ENCODE data around the gene OR11A1. TPM values are rescaled to one million over a fixed set of nuclear protein-coding genes. Genes with fewer than 3 reads are reported as not detected.

Gene OR11A1
- total RNA-seq, 2 experiments from 2014 or later = not detected

DNA sequence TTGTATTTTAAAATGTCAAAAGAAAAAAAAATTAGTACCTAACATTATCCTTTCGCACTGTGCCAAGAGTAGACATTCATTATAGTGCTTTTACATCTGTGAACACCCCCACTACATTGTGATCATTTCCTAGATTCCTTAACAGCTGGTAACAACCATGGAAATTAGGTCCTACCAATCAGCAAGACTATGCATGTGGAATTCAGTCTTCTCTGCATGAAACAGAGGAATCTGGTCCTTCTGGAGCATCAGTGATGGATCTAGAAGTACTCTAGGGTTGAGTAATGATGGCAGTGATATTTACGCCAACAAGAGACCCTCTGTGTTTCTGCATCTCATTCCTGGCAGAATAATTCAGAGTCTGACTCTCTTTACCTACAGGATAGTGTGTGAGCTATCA, 32.7 kb downstream of the OR11A1 start:
- Mint-ChIP-seq H3K27ac (no peak overlapping the region), H3K4me3 (no peak overlapping the region), H3K4me1 (no peaks in the 10 kb centered on the region), H3K36me3 (ENCODE audit: low read depth) (no peaks in the 10 kb centered on the region), H3K9me3 (no peaks in the 10 kb centered on the region), H3K27me3 (peaks cover 24% of the 10 kb centered on the region)
- CTCF ChIA-PET = no interaction called here
- no peak for DNase-seq
- POLR2A ChIA-PET = no interaction called here

DNA sequence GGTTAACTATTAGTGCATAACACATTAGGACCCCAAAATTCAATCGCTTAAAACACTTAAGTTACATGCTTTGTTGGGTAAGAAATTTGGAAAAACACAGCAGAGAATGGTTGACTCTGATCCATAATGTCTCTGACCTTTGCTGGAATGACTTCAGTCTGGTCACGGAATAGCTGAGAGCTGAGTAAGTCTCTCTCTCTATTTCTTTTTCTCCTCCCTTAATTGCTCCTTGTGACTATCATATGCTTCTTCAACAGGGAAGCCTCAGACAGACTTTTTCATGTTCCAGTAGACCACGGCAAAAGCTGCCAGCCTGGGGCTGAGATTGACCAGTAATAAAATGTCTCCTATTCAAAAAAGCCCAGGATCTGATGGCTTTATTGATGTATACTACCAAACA, 37.4 kb downstream of the OR11A1 start:
- CTCF ChIA-PET = no interaction called here

DNA sequence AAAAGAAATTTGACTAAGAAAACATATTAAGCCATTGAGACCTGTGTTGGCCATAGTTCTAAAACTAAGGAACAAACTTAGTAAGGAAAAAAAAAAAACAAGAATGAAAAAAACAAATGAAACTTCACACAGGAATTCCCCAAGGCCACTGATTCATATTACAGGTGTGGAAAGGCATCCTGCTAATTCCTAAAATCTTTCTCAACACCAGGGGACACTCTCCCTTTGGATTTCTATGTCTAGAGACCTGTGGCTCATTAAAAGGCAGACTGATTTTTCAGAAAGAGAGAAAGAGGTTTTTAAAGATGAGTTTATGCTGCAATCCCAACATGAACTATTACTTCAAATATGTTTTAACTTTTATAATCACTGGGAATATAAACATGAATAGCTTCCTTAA, 42.3 kb downstream of the OR11A1 start, which contains the start of gene OR12D1:
TSS of gene OR12D1 (plus strand) at position 341 of the 400 bp plus-strand sequence.
- POLR2A ChIA-PET = no interaction called here
- H3K4me1 Mint-ChIP-seq = no peaks in the 10 kb centered on the region
- H3K27me3 Mint-ChIP-seq = peaks cover 43% of the 10 kb centered on the region
- no peak within 1 kb of the TSS for H3K4me3 Mint-ChIP-seq
- no peak within 1 kb of the TSS for H3K27ac Mint-ChIP-seq
- CTCF ChIA-PET = no interaction called here
- no peaks in the 10 kb centered on the region for H3K36me3 Mint-ChIP-seq (ENCODE audit: low read depth)
- H3K9me3 Mint-ChIP-seq = peaks cover 5% of the 10 kb centered on the region
- DNase-seq = no peak

More for the DNA sequence above, 37.4 kb downstream of the OR11A1 start:
- POLR2A ChIA-PET = no interaction called here
- Mint-ChIP-seq H3K9me3 (no peaks in the 10 kb centered on the region), H3K36me3 (ENCODE audit: low read depth) (no peaks in the 10 kb centered on the region), H3K4me3 (no peak overlapping the region), H3K27ac (no peak overlapping the region), H3K27me3 (peaks cover 34% of the 10 kb centered on the region), H3K4me1 (no peaks in the 10 kb centered on the region)
- DNase-seq = no peak

DNA sequence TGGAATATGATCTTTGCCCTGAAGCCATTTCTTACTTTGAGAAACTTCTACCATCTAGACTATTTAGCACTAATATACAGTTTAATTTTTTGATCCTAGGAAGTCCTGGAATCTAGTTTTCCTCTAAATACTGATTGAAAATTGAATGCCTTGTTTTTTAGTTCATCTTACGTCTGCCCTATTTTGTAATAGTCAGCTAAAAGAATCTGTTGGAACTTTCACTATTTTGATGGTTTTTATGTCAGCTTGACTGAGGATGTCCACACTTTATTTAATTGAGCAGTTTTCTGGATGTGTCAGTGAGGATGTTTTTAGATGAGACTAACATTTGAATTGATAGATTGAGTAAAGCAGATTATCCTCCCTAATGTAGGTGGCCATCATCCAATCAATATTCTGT, 53.1 kb downstream of the OR11A1 start:
- DNase-seq = no peak
- CTCF ChIA-PET = no interaction called here
- no peaks in the 10 kb centered on the region for H3K4me1 Mint-ChIP-seq
- no peaks in the 10 kb centered on the region for H3K9me3 Mint-ChIP-seq
- no peak overlapping the region for H3K27ac Mint-ChIP-seq
- no peaks in the 10 kb centered on the region for H3K36me3 Mint-ChIP-seq (ENCODE audit: low read depth)
- POLR2A ChIA-PET = no interaction called here
- no peak overlapping the region for H3K4me3 Mint-ChIP-seq
- H3K27me3 Mint-ChIP-seq = peaks cover 15% of the 10 kb centered on the region

DNA sequence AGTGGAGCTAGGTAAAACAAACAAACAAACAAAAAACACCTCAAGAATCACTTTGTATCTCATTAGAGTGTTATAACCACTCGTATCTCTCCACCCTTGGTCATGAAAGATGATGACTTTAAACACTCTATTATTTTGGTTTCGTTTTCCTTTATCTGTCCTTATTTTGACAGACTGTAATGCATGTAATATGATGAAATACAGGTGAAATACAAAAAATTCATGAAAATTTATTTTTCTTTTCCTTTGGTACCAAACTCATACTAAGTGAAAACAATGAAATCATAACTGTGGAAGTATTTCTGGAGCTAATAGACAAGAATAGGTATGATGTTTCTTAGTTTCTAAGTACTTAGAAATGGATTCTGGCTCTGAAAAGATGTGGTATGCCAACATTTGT, 57.3 kb downstream of the OR11A1 start:
- H3K4me3 Mint-ChIP-seq = no peak overlapping the region
- POLR2A ChIA-PET = no interaction called here
- H3K9me3 Mint-ChIP-seq = no peaks in the 10 kb centered on the region
- no peaks in the 10 kb centered on the region for H3K4me1 Mint-ChIP-seq
- DNase-seq = no peak
- no peaks in the 10 kb centered on the region for H3K36me3 Mint-ChIP-seq (ENCODE audit: low read depth)
- no peak overlapping the region for H3K27ac Mint-ChIP-seq
- peaks cover 21% of the 10 kb centered on the region for H3K27me3 Mint-ChIP-seq
- CTCF ChIA-PET = no interaction called here

DNA sequence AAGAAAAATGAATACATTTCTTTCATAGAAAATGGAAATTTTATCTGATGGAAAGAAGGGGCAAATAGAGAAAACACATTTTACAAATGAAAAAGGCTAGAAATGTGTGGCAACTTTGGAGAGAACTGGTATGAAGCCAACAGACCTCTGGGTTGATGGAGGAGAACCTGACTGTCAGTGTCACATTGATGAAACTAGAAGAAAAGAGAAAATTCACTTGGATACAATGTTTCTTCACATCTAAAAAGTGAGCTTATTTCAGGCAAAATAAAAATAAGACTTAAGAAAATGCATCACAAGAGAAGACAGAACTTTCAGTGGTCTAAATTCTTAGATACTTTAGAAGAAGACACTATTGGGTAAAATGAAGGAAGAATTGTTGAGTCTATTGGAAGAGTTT, 61.5 kb downstream of the OR11A1 start, which contains the start of gene OR12D2:
TSS of gene OR12D2 (plus strand) at position 301 of the 400 bp plus-strand sequence. CDS start 1,069 bp downstream, outside the sequence.
- DNase-seq = no peak
- CTCF ChIA-PET = no interaction called here
- Mint-ChIP-seq H3K9me3 (no peaks in the 10 kb centered on the region), H3K4me3 (no peak within 1 kb of the TSS), H3K27me3 (peaks cover 22% of the 10 kb centered on the region), H3K36me3 (ENCODE audit: low read depth) (no peaks in the 10 kb centered on the region), H3K27ac (no peak within 1 kb of the TSS), H3K4me1 (no peaks in the 10 kb centered on the region)
- POLR2A ChIA-PET = no interaction called here

DNA sequence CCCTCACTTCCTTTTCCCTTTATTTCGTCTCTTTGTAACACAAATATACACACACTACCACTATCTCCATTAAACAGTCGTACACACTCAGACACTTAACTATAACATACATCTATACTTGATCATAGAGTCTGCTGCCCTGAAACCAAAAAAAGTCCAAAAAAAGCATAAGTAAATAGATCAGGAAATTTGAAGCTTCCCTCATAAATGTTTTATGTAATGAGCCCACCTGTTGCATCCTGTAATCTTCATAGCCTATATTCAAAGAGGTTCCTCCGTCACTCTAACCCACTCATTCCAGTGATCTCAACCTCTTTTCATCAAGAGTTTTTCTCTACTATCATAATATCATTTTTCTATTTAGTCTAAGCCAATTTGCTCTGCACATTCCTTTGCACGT, 68.3 kb downstream of the OR11A1 start:
- ChIA-PET POLR2A (no interaction called here), CTCF (no interaction called here)
- Mint-ChIP-seq H3K9me3 (no peaks in the 10 kb centered on the region), H3K36me3 (ENCODE audit: low read depth) (no peaks in the 10 kb centered on the region), H3K4me3 (no peak overlapping the region), H3K27ac (no peak overlapping the region), H3K4me1 (no peaks in the 10 kb centered on the region), H3K27me3 (peaks cover 17% of the 10 kb centered on the region)
- DNase-seq = no peak

DNA sequence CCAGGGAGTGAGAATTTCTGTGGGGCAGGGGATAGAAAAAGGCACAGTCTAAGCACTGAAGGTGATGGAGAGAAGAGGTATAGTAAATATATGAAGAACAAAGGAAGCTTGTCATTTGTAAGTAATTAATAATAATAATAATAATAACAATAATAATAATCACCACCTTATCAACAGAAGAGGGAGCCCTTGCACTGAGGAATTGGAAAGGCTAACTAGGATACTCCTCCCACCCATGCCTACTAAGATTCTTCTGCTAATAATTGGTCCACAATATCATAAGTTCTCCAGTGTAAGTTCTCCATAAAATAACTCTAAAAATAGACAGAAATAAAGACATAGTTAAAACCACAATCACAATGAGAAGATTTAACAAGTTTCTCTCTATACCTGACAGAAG, 80.9 kb downstream of the OR11A1 start:
- H3K4me3 Mint-ChIP-seq = no peak overlapping the region
- CTCF ChIA-PET = no interaction called here

More for the DNA sequence above, 80.9 kb downstream of the OR11A1 start:
- no peaks in the 10 kb centered on the region for H3K36me3 Mint-ChIP-seq (ENCODE audit: low read depth)
- H3K27ac Mint-ChIP-seq = no peak overlapping the region
- peaks cover 24% of the 10 kb centered on the region for H3K27me3 Mint-ChIP-seq
- no peaks in the 10 kb centered on the region for H3K4me1 Mint-ChIP-seq
- DNase-seq = no peak
- POLR2A ChIA-PET = no interaction called here
- H3K9me3 Mint-ChIP-seq = no peaks in the 10 kb centered on the region

Other genes with a start within 250 kb of the OR11A1 start
- gene OR14J1, start 155.4 kb downstream of the OR11A1 start, total RNA-seq = not detected
- not detected for gene OR5V1, start 88.2 kb downstream of the OR11A1 start, total RNA-seq
- not detected for gene OR12D3, start 81.8 kb downstream of the OR11A1 start, total RNA-seq
- gene OR12D2, start 61.4 kb downstream of the OR11A1 start, total RNA-seq = not detected
- not detected for gene OR12D1, start 42.1 kb downstream of the OR11A1 start, total RNA-seq
- gene OR10C1, start 17.8 kb downstream of the OR11A1 start, total RNA-seq = not detected
- gene OR2H1, start 84 bp upstream of the OR11A1 start, total RNA-seq = not detected
- gene MAS1L, start 30.9 kb upstream of the OR11A1 start, total RNA-seq = not detected
- under 1 TPM; 0.37 to 0.42 TPM for gene UBD, start 102.7 kb upstream of the OR11A1 start, total RNA-seq
- not detected for gene OR2H2, start 128.1 kb upstream of the OR11A1 start, total RNA-seq
- gene GABBR1, start 176.1 kb upstream of the OR11A1 start, total RNA-seq = 10 to 100 TPM; 48.5 to 50.5 TPM
- not detected for gene MOG, start 200.0 kb upstream of the OR11A1 start, total RNA-seq
- not detected for gene ZFP57, start 224.1 kb upstream of the OR11A1 start, total RNA-seq

Measured in activated CD4-positive, alpha-beta T cell treated with anti-CD3 and anti-CD28 coated beads, Interleukin-2, amount 10 ng/mL, durations not matched to agents 7 days and 5 days (primary cell).